GM19463 (cell line): ENCODE data around the gene ABHD8.

Source experiments
- ATAC-seq: cut with Tn5 transposase; IDR thresholded peaks from one replicate; pipeline ENCODE4 v1.9.1; 2021; ENCODE audit warnings: mild to moderate bottlenecking, moderate library complexity; ENCODE audit not compliant: unreplicated experiment

Gene ABHD8

DNA sequence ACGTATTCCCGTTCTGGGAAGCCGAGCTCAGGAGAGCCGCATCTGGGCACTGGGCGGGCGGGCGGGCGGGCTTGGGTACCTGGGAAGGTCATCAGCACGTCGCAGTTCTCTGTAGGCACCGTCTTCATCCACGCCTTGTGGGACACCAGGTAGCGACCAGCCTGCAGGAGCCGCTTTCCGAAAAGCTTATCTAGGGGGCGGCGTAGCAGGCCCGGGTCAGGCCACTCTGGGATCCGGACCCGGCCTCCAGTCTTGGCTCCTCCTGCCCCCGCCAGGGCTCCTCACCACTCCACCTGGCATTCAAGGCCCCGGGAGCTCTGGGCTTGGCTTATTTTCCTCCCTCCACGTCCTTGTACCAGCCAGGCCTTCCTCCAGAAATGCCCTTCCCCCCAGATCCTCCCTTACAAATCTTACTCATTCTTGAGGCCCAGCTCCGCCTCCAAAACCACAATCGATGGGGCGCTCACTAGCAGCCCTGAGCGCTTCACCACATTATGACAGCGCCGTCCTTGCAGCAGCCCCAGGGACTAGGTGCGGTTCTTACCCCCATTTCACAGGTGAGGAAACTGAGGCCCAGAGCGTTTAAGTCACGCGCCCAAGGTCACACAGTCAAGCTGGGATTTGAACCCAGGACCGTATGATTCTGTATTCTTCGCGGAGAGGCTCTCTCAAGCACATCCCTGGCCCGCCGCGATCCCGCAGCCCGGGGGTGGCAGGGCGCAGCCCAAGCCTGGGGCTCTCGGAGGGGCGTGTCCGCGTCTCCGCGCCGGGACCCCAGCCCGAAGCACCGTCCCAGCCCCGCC, 30.6 kb upstream of the ABHD8 start:
- ATAC-seq: no peak

DNA sequence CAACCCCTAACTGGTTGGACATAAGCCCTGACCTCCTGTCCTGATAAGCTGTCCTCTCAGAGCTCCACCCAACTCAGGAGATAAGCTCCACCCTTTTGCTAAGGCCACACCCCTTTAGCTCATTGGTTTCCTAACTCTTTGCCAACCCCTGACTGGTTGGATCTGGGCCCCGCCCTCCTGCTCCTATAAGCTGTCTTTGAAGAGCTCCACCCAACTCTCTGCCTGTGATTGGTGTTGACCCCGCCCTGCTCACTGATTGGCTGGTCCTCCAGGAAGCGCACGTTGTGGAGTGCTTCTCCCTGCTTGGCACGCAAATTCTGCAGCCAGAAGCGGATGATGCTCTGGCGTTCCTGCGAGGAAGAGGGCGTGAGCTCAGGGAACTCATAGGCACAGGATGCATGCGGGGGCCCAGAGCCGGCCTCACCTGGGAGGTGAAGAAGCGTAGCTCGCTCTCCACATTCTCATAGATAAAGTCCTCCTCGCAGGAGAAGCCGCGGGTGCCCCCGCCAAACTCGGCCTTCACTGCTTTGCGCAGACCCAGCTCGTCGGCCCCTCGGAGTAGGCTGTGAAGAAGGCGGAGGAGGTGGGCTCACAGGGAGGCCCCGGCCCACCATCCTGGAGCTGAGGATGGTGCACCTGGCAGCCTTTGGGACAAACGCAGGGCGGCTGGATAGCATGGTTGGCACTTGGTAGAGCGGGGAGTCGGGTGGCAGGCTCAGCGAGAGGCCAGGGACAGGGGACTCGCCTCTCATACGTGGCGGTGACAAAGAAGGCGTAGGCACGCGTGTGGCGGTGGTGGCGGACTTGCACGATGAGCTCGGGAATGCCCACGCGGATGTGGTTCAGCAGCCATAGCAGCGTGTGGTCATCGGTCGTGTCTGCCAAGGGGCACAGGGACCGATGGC, 29.7 kb upstream of the ABHD8 start:
- no peak for ATAC-seq

DNA sequence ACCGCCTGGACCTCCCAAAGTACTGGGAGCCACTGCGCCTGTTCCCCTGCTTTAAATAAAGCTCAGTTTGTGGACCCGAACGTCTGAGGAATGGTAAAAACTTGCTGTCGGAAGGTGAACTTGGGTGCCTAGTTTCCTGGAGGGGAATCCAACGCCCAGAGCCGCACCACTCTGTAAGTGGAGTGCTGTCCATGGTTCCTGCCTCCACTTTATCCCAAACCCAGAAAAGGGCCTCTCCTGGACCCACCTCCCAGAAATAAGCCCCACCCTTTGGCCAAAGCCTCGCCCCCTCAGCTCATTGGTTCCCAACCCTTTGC, 29.1 kb upstream of the ABHD8 start:
- no peak for ATAC-seq

DNA sequence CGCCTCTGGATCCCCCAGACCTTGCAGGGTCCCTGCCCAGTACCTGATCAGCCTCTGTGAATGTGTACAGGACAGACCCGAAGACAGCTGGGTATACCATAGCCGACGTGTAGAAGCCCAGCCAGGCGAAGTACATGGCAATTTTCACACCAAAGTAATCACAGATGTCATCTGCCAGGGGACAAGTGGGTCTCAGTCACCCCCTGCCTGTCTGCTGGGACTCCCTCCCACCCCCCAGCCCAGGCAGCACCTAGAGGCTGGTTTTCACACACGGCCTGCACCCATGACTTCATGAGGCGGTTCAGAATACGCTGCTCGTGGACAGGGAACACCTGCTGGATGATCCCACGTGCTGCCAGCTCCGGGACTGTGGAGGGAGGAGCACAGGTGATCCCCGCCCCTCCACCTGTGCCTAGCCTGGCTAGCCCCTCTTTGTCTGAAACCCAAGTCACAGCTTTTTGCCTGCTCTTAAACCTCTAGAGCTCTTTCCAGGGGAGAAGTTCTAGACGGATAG, 27.9 kb upstream of the ABHD8 start:
- ATAC-seq: no peak

DNA sequence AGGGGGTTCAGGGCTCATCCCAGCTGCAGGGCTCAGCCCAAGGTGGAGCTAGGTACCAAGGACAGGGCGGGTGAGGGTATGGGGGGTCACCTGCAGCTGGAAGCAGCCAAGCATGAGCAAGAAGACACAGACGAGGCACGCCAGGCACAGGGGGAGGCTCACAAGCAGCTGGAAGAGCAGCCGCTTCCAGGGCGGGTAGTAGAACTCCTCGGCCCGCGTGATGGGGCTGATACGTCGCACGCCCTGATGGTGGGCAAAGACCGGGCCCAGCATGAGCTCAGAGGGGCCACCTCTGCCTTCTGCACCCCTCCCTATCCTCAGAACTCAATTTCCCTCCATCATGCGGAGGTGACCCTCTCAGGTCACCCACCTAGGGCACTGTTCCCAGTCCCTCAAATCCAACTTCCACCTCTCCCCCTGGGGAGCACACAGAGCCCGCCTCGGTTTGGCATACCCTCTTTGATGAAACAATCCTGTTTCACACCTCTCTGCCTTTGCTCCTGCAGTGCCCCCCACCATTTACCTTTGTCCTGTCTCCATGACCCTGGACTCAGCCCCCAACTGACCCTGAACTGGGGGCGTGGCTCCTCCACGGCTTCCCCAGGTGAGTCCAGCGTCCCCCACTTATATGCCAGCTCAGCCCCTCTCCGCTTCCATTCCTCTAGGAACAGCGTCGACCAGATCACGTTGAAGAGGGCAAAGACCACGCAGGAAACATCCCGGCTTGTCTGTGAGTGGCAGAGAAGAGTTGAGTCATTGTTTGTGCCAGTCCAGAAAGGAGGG, 27.2 kb upstream of the ABHD8 start:
- ATAC-seq: no peak

DNA sequence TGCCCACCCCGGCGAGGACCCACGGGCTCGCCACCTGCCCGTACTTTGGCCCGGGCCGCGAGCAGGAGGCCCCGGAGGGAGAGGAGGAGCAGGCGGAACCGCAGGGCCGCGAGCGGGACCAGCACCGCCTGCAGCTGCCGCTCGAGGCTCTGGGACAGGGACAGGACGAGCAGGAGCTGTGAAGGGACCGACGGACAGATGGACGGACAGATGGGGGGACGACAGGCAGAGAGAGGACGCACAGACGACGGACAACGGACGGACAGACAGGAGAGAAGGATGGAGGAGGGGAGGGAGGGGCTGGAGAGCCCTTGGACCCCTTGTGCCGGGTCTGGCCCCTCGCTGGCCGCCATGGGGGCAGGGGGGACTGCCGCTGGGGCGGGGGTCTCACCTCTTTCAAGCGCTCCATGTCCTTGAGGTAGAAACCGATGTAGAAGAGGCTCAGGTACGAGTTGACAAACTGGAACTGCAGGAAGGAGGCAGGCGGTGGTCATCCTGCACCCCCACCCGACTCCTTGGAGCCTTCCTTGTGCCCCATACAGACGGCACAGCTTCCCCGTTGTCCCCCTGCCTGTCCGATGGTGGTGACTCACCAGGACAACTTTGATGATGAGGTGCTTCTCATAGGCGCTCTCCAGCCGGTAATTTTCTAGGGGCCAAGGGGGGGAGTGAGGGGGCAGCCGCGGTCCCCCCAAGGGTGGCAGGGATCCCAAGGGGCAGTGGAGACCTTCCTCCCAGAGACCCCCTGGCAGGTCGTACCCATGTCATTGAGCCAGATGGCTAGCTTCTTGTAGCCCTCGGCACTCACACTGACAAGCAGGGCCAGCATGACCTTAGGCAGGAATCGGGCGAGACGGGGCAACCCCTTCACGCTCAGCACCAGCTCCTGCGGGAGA, 26.4 kb upstream of the ABHD8 start:
- no peak for ATAC-seq

DNA sequence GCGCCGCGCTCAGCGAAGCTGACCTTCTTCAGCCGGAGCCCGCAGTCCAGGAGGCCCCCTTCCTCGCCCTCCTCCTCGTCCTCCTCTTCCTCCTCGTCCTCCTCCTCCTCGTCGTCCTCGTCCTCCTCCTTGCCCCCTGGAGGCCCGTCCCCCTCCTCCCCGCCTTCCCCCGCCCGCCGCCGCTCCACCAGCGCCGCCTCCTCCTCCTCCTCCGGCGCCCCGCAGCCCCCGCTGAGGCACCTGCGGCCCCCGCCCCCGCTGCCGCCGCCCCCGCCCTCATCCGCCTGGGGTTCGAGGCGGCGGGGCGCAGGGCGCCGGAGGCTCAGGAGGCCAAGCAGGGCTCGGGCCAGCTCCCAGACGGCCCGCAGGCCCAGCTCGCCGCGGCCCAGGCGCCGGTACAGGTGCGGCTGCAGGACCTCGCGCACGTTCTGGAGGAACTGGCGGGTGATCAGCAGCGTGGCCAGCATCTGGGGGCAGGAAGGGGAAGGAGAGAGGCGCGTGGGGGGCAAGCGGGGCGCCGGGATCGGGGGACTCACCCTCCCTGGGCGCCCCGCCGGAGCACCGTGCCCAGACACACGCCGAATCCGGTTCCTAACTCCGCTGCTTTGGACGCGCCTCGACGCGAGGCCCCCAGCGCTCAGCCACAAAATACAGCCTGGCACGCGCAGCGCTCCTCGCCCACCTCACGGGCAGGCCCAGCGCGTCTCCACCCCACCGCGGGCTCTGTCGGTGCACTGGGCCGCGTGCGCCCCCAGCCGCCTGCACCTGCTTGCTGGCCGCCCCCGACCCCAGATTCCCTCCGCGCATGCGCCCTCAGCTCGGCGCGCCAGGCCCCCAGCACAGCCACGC, 25.5 kb upstream of the ABHD8 start:
- ATAC-seq: no peak

DNA sequence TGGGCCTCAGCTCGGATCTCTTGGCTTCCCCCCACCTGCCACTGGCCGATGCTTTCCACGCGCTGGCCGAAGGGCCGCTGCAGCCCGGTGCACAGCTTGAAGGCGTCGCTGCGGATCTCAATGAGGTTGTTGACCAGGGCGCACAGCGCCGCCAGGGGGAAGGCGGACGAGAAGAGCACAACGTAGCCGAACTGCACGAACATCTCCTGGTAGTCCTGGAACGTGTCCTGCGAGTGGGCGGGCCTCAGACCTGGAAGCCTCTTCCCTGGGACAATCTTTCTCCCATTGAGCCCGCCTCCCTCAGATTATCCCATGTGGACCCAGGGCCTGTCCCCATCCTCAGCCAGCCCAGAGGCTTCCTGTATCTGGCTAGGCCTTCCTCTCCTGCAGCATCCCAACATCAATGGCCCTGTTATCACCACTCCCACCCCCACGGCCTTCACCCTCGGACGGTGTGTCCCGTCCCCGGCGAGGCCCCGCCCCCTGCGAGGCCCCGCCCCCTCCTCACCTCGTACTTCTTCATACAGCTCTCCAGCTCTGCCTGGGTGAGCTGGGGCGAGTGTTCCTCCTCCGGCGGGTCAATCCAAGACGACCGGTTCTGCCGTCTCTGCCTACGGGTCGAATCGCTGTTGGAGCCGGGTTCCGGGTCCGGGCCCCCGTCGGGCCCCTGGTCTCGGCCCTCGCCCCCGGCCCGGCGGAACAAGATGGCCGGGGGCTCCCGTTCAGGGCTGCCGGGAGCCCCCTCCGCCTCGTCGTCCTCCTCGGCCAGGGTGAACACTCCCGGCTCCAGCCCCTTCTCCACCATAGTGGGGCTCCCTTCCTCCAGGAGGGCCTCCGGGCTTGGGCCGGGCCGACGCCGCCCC, 24.7 kb upstream of the ABHD8 start:
- ATAC-seq: no peak

DNA sequence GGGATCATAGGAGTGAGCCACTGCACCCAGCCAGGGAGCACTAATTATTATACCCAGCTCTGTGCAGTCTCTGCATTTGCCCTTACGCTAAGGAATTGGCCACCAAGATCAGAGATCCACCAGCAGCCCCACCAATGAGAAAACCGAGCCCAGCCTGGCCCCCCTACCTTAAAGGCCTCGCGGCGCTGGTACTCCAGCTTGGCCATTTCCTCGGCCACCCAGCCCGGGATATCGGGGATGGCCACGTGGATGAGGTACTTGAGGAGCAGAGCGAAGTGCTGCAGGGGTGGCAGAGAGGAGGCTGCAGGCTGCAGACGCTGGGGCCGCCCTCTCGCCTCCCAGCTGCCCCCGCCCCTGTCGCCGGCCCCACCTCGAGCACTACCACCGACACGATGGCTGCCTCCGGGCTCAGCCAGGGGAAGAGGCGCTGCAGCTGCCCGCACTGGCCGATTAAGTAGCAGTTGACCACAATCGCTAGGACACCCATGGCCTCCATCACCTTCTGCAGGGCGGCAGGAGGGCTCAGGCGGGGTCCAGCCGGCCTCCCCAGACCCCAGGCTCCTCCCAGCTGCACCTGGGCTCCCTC, 23.9 kb upstream of the ABHD8 start:
- ATAC-seq: no peak

DNA sequence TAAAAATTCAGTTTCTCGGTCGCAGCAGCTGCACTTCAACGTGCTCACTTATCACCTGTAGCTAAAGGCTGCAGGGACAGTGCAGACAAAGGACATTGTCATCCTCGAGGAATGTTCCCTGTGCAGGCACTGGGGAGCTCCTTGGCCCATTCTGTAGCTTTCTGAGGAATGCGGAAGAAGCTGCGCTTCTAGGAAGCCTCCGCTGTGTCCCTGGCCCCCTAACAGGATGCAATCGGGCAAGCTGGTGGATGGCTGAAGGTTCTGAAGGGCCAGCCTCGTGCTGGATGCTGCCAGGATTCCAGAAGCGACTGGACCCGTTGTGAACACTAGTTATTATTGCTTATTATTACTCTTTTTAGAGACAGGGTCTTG, 23.4 kb upstream of the ABHD8 start:
- ATAC-seq: no peak

DNA sequence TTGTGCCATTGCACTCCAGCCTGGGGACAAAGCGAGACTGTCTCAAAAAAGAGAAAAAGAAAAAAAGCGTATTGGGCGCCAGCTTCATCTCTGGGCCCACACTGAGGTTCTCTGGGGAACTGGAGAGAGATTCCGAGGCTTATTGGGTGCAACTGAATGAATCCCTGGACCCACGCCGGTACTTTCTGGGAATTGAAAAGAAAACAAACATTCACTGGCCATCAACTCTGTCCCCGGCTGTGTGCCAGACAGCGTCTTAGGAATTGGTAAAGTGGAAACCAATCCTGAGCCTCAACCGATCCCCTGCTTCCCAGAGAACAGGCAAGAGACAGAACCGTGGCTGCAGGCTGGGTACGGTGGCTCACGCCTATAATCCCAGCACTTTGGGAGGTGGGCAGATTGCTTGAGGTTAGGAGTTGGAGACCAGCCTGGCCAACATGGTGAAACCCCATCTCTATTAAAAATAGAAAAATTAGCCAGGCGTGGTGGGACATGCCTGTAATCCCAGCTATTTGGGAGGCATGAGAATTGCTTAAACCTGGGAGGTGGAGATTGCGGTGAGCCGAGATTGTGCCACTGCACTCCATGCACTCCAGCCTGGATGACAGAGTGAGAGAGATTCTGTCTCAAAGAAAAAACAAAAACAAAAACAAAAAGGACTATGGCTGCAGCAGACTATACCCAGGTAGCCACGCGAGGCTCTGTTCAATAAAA, 22.8 kb upstream of the ABHD8 start:
- no peak for ATAC-seq

DNA sequence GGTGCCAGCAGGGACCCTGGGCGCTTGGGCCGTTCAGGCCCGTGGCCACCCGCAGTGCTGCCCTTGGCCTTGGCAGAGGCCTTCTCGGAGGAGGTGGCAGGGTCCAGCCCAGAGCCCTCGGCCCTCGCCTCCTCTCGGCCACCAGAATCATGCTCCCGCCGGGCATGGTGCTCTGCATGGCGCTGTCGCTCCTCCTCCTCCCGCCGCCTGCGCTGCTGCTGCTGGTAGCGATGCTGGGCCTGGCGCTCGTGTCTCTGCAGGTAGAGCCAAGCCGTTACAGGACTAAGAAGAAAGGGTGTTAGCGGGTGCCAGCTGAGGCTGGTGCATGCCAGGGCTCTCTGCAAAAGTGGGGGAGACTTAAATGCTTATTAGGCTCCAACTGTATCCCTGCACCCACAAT, 21.9 kb upstream of the ABHD8 start:
- ATAC-seq: no peak

DNA sequence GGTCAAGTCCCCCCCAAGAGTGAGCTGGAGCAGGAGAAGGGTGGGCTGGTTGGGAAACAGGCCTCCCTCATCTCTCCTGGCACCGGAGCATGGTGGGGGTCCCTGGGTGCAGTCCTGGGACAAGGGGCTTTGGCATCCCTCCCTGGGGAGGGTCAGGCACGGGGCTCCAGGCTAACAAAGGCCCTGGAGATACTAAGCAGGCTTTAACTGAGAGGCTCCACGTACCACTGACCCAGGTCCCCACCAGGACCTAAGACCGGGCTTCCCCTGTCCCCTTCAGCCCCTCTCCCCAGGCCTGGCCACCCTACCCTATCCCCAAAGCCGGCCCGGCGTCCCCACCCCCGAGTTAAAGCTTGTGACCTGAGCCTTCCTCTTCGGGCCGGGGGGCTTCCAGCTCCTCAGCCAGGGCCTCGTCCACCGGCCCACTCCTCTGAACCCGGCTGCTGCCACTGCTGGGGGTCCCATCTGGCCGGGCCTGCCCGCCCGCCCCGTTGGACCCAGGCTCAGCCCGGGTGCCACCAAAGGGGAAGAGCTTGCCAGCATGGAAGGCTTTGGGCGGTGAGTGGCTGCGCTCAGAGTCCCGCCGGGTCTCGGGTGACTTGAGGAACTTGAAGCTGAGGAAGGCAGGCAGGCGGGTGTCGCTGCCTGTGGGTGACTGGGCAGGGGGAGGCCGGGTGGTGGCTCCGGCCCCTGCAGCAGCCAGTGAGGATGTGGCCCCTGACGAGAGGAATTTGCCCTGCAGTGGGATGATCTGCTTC, 21.3 kb upstream of the ABHD8 start:
- no peak for ATAC-seq

DNA sequence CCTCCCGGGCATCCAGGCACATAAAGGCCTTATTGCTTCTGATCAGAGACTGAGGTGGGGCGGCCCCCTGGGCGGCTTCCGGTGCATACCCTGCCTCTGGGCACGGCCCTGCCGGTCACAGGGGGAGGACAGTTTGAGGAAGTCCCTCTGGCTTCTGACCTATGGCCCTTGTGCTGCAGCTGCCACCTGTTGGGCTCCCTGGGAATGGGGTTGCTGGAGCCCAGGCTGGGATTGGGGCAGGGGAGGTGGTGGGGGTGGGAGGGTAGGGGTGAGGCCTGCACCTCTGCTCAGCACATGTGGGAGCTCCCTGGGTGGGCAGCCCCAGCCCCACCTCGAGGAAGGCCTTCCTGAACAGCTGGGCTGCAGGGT, 20.7 kb upstream of the ABHD8 start:
- ATAC-seq: no peak

DNA sequence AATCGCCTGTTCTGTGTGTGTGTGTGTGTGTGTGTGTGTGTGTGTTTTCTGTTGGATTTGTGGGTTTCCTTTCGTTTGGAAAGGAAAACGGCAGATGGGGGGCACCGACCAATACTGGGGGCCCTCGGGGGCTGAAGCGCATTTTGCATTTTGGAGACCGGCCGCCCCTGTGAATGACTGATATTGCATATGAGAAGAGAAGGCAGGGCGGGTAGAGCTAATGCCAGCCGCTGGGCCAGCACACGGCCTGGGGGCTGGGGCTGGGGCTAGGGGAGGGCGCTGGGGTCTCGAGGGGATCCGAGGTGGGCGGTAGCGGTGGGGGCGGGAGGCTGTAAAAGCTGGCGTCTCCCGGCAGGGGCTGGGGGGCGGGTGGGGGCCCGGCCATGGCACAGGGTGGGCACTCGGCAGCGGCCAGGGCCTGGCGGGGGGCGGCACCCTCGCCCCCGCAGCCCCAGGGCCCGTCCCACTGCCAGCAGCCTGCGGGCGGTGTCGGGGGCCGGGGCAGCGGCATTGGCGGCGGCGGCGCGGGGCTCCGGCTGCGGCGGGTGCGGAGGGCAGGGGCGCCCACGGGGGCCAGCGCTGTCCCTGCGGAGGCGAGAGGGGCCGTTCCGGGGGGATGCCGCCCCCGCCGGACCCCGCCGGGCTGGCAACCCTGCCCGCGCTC, 20.2 kb upstream of the ABHD8 start:
- no peak for ATAC-seq

DNA sequence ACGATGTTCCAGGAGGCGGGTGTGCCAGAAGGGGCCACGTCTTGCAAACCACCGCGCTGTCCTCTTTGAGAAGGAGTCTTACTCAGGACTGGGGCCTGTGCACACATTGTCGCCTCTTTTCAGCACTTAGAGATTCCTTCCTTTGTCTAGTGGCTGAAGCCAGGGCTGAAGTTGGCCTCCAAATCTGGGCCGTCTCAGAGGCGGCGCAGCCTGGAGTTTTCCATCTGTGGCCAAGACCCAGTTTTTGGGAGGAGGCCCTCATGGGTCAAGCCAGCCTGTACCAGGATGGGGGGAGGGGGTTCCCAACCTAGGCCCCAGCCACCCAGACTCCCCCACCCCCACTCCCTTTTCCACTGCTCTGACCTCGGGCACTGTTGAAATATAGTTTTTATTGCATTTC, 19.6 kb upstream of the ABHD8 start:
- ATAC-seq: no peak
